Measurements from ENCODE around the gene ZIC4. TPM values are rescaled to one million over a fixed set of nuclear protein-coding genes. Genes with fewer than 3 reads are reported as not detected.

The ZIC4 gene
- total RNA-seq, 2 experiments from 2014 or later, result not detected

DNA sequence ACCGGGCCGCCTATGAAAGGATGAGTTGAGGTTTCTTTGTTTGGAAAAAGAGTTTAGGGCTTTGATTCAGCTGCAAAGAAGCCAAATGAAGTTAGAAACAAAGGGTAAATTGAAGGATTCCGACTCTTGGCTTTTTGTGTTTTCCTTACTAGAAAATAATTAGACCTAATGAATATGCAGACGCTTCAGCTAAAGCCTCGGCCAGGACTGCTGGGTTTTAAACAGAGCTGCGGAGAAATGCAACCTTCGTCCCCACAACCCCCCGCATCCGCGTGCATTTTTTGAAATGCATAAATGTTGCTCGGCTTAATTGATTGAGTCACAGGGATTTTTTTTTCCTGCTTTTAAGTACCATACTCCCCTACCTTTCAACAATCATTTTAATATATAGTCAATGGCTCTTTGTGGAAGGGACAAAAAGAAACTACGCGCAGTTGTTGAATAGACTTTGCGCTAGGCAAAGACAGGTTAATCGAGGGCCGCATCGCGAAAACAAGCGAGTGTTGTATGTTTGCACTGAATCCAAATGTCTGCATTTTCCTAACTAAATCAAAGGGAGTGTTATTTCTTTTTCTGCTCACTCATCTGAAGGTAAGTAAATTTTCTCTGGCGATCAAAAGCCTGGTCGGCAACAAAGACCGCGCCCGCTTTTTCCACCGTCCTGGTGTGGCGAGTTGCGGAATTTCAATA is 1.3 kb upstream of the ZIC4 start:
- Mint-ChIP-seq H3K4me3 (peak overlapping the region; percentile 58), H3K27me3 (peaks cover 85% of the 10 kb centered on the region), H3K36me3 (ENCODE audit: low read depth) (no peaks in the 10 kb centered on the region), H3K27ac (no peak overlapping the region), H3K4me1 (ENCODE audit: low read depth) (peaks cover 11% of the 10 kb centered on the region), H3K9me3 (peaks cover 2% of the 10 kb centered on the region)
- Histone ChIP-seq H3K4me3 (ENCODE audit: low read length) (no peak overlapping the region), H3K4me1 (ENCODE audit: insufficient read depth, low read length) (peaks cover 18% of the 10 kb centered on the region), H3K27ac (ENCODE audit: low read depth in 1 of 2, low read length in 2 of 2) (no peak overlapping the region), H3K9me3 (ENCODE audit: control insufficient read depth in 1 of 2, insufficient read depth in 1 of 2, low read length in 2 of 2) (peaks cover 3 to 68% of the 10 kb centered on the region in 2 experiments), H3K27me3 (ENCODE audit: control insufficient read depth in 1 of 2, insufficient read depth in 2 of 2, low read length in 2 of 2) (peaks cover 81 to 98% of the 10 kb centered on the region in 2 experiments), H3K36me3 (ENCODE audit: insufficient read depth, low read length) (no peaks in the 10 kb centered on the region)
- intact Hi-C loops (cut with DNase I, micrococcal nuclease), result no loop called here
- no peak for TF ChIP-seq CTCF (IDR thresholded peaks at IDR 0.05)
- ChIA-PET POLR2A (no interaction called here), CTCF (no interaction called here)
- DNase-seq, result no peak
- ATAC-seq (ENCODE audit: poor library complexity), result no peak

DNA sequence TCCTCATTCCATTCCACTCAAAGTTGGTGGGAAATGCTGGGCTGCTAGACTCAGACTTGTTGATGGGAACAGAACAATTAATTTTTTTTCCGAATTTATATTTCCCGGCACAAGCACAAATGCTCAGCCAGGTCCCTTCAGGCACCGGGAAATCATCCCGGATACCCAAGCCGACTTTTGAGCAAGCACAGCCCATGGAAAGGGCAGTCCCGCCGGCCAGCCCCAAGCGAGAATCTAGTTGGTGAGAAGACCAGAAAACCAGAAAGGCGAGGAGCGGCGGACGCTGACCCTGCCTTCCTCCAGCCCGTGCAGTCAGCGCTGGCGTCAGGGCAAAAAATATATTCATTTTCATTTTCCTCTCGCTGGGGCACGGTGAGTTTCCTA is 763 bp upstream of the ZIC4 start:
- CTCF ChIA-PET, result no interaction called here
- Mint-ChIP-seq H3K27ac (no peak overlapping the region), H3K9me3 (peaks cover 2% of the 10 kb centered on the region)

DNA sequence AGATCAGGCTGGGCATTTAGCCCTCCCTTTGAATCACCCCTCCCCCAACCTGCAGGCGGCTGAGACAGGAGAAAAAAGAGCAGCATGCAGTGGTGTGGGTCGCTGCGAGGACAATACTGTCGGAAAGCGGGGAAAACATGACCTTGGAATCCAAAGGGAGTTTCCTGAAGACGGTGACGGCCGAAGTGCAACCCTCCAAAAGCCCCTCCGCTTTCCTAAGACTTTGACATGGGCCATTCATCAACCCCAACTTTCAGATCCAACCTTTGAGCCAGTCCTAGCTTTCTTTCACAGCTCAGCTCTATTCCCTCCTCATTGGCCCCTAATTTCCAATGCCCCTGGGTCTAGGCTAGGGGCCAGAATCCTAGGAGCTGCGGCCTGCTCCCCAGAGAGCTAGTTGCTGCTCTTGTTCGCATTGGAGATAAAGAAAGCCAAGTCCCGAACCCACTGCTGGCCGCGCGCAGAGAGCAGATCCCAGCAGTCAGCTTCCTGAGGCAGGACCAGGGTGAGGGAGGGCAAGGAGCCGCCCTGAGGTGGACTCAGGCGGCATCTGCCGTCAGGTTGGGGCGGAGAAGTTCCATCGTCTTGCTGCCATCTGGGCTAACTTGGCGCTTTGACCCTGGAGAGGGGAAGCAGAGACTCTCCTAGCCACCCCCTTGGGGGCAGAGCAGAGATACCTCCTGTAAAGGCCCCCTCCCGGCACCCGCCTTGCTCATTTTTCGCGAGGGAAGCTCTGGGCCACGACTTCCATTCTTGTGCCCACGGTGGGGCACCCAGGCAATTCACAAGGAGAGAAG is 914 bp downstream of the ZIC4 start:
- Histone ChIP-seq H3K4me3 (ENCODE audit: low read length) (no peak overlapping the region), H3K9me3 (ENCODE audit: control insufficient read depth in 1 of 2, insufficient read depth in 1 of 2, low read length in 2 of 2) (peaks cover 5 to 48% of the 10 kb centered on the region in 2 experiments), H3K27me3 (ENCODE audit: control insufficient read depth in 1 of 2, insufficient read depth in 2 of 2, low read length in 2 of 2) (peaks cover 63 to 93% of the 10 kb centered on the region in 2 experiments), H3K27ac (ENCODE audit: low read depth in 1 of 2, low read length in 2 of 2) (no peak overlapping the region), H3K36me3 (ENCODE audit: insufficient read depth, low read length) (no peaks in the 10 kb centered on the region), H3K4me1 (ENCODE audit: insufficient read depth, low read length) (peaks cover 5% of the 10 kb centered on the region)
- Mint-ChIP-seq H3K4me3 (no peak overlapping the region), H3K9me3 (peaks cover 2% of the 10 kb centered on the region), H3K27me3 (peaks cover 86% of the 10 kb centered on the region), H3K36me3 (ENCODE audit: low read depth) (no peaks in the 10 kb centered on the region), H3K4me1 (ENCODE audit: low read depth) (no peaks in the 10 kb centered on the region), H3K27ac (no peak overlapping the region)
- POLR2A ChIA-PET, result no interaction called here
- CTCF ChIA-PET, result no interaction called here
- TF ChIP-seq CTCF (IDR thresholded peaks at IDR 0.05), result no peak
- ATAC-seq (ENCODE audit: poor library complexity), result no peak
- intact Hi-C loops (cut with DNase I, micrococcal nuclease), result no loop called here
- no peak for DNase-seq

More for the DNA sequence above, 763 bp upstream of the ZIC4 start:
- no peaks in the 10 kb centered on the region for H3K36me3 ChIP-seq (ENCODE audit: insufficient read depth, low read length)
- H3K4me3 Mint-ChIP-seq, result no peak overlapping the region
- no peak overlapping the region for H3K4me3 ChIP-seq (ENCODE audit: low read length)
- TF ChIP-seq CTCF (IDR thresholded peaks at IDR 0.05), result no peak
- peaks cover 85% of the 10 kb centered on the region for H3K27me3 Mint-ChIP-seq
- H3K4me1 Mint-ChIP-seq (ENCODE audit: low read depth), result peaks cover 8% of the 10 kb centered on the region
- H3K36me3 Mint-ChIP-seq (ENCODE audit: low read depth), result no peaks in the 10 kb centered on the region
- H3K9me3 ChIP-seq (ENCODE audit: control insufficient read depth in 1 of 2, insufficient read depth in 1 of 2, low read length in 2 of 2), result peaks cover 0 to 64% of the 10 kb centered on the region in 2 experiments
- ATAC-seq (ENCODE audit: poor library complexity) (no peak), DNase-seq (no peak)
- H3K27me3 ChIP-seq (ENCODE audit: control insufficient read depth in 1 of 2, insufficient read depth in 2 of 2, low read length in 2 of 2), result peaks cover 75 to 93% of the 10 kb centered on the region in 2 experiments
- peaks cover 15% of the 10 kb centered on the region for H3K4me1 ChIP-seq (ENCODE audit: insufficient read depth, low read length)
- POLR2A ChIA-PET, result no interaction called here
- intact Hi-C loops (cut with DNase I, micrococcal nuclease), result no loop called here
- no peak overlapping the region for H3K27ac ChIP-seq (ENCODE audit: low read depth in 1 of 2, low read length in 2 of 2)
